Activated T-cell treated with anti-CD3 and anti-CD28 coated beads, Interleukin-2, amount 50 U/mL, for 4 hours (primary cell): ENCODE data around the gene LRRC37A. TPM values are rescaled to one million over a fixed set of nuclear protein-coding genes. Genes with fewer than 3 reads are reported as not detected.
"Not testable (repeated sequence)": the region's sequence is repeated elsewhere in the genome, so short reads cannot be mapped to it uniquely, and the experiment has no call there.

ENCODE experiments used
- ATAC-seq, 2 donors: fragments of 200-7000 bp; cut with Tn5 transposase; one replicate each; pipeline ENCODE4 v1.10.0; 2021
- DNase-seq: peaks from one replicate; pipeline ENCODE4 v3.0.0-alpha.2; 2020
- H3K27me3 Mint-ChIP-seq: one replicate; pipeline ENCODE4 v1.8.0; 2021; ENCODE audit warnings: low read depth, mixed read lengths
- H3K36me3 Mint-ChIP-seq: one replicate; pipeline ENCODE4 v1.8.0; 2022; ENCODE audit warnings: mixed read lengths; ENCODE audit not compliant: insufficient read depth
- H3K4me1 Mint-ChIP-seq: one replicate; pipeline ENCODE4 v1.8.0; 2021; ENCODE audit warnings: low read depth, mixed read lengths
- H3K4me3 Mint-ChIP-seq: one replicate; pipeline ENCODE4 v1.8.0; 2021; ENCODE audit warnings: mild to moderate bottlenecking, moderate library complexity, mixed read lengths
- H3K9me3 Mint-ChIP-seq: one replicate; pipeline ENCODE4 v1.8.0; 2021; ENCODE audit warnings: mixed read lengths
- total RNA-seq, 3 donors: library from RNA; stranded (reverse); gene quantifications; one replicate each; pipeline ENCODE4 v1.2.1, GENCODE V29; 2021

LRRC37A gene
- 1 to 10 TPM in 2 of 3 donors, under 1 TPM in 1; 0.29 to 1.7 (median 1.3) TPM for total RNA-seq

DNA sequence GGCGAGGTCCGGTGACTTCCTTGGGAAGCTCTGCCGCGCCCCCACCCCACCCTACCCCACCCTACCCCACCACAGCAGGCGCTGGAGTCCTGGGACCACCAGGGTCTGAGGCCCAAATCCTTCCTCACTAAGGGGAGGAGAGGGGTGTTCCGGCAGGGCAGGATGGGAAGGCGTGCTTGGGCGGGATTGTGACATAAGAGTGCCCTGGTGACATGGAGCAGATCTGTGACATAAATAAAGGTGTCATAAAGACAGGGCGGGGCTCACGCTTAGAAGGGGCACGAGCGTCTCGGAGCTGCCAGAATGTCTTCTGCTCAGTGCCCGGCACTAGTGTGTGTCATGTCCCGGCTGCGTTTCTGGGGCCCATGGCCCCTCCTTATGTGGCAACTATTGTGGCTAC lies at the start of gene LRRC37A:
TSS of gene LRRC37A (plus strand) at position 301 of the 400 bp plus-strand sequence. CDS start at position 304, 3 bp downstream.
- H3K4me3 Mint-ChIP-seq, ATAC-seq, H3K9me3 Mint-ChIP-seq, H3K27me3 Mint-ChIP-seq, H3K36me3 Mint-ChIP-seq, DNase-seq, H3K4me1 Mint-ChIP-seq: not testable (repeated sequence)

DNA sequence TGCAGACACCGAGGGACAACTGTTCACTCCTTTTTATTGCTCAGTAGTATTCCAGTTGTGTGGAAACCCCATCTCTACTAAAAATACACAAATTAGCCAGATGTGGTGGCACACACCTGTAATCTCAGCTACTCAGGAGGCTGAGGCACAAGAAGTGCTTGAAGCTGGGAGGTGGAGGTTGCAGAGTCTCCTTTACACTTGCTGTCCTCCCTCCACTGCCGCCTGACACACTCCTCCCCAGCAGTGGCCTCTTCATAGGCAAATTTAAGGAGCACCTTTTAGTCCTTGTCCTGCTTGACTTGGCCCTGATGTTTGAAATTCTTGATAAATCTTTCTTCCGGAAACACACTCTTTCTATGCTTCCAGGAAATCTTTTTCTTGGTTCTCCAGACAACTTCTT lies 45.8 kb upstream of the LRRC37A start:
- DNase-seq, ATAC-seq, H3K4me1 Mint-ChIP-seq, H3K27me3 Mint-ChIP-seq, H3K36me3 Mint-ChIP-seq, H3K4me3 Mint-ChIP-seq, H3K9me3 Mint-ChIP-seq: not testable (repeated sequence)

DNA sequence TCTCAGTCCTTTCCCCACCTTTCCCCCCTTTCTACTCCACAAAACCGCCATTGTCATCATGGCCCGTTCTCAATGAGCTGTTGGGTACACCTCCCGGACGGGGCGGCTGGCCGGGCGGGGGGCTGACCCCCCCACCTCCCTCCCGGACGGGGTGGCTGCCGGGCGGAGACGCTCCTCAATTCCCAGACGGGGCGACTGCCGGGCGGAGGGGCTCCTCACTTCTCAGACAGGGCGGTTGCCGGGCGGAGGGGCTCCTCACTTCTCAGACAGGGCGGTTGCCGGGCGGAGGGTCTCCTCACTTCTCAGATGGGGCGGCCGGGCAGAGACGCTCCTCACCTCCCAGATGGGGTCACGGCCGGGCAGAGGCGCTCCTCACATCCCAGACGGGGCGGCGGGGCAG lies 42.1 kb upstream of the LRRC37A start:
- DNase-seq, H3K4me3 Mint-ChIP-seq, H3K27me3 Mint-ChIP-seq, ATAC-seq, H3K9me3 Mint-ChIP-seq, H3K4me1 Mint-ChIP-seq, H3K36me3 Mint-ChIP-seq: not testable (repeated sequence)

DNA sequence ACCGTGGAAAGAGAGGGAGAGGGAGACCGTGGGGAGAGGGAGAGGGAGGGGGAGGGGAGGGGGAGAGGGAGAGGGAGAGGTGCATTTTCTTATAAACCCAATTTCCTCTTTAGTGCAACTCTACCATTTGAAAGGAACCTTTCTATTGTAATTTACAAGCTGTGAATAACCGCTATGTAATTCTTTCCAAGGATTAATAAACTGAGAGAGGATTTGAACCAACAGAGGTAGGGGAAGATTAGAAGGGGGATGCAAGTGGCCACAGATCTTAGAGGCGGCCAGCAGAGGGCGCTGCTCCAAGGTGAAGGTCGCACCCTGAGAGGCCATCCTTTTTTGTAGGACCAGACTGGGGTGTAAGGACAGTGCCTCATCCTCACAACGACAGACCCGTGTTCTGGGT lies 41.2 kb upstream of the LRRC37A start:
- H3K36me3 Mint-ChIP-seq, H3K4me1 Mint-ChIP-seq, H3K4me3 Mint-ChIP-seq, H3K27me3 Mint-ChIP-seq, H3K9me3 Mint-ChIP-seq: not testable (repeated sequence)
- peak; percentile 76 for DNase-seq
- ATAC-seq, result peak; percentile 92 to 96

DNA sequence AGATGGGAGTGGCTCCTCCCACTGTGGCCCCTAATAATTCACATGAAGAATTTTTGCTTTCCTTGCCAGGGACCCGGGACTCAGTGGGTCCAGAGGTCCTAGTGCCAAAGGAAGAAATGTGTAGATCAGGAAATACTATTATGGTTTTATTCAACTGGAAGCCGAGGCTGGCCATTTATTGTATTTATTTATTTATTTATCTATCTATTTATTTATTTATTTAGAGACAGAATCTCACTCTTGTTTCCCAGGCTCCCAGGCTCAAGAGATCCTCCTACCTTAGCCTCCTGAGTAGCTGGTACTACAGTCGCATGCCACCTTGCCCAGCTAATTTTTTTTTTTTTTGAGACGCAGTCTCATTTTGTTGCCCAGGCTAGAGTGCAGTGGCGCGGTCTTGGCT lies 40.7 kb upstream of the LRRC37A start:
- not testable (repeated sequence) for DNase-seq, H3K4me1 Mint-ChIP-seq, H3K4me3 Mint-ChIP-seq, ATAC-seq, H3K27me3 Mint-ChIP-seq, H3K9me3 Mint-ChIP-seq, H3K36me3 Mint-ChIP-seq

DNA sequence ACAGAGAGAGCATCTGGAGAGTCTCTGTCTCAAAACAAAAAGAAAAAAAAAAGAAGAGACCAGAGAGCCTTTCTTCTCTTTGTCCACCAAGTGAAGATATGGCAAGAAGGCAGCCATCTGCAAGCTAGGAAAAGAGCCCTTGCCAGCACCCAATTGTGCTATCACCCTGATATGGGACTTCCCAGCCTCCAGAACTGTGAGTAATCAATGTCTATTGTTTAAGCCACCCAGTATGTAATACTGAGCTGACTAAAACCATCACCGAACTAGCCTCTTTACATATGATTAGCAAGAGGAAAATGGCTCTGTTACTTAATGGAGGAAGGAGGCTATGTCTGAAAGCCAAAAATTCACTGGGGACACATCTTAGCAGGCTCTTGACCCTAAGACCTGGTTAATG lies 38.6 kb upstream of the LRRC37A start:
- H3K4me3 Mint-ChIP-seq, H3K9me3 Mint-ChIP-seq, ATAC-seq, DNase-seq, H3K4me1 Mint-ChIP-seq, H3K27me3 Mint-ChIP-seq, H3K36me3 Mint-ChIP-seq: not testable (repeated sequence)

DNA sequence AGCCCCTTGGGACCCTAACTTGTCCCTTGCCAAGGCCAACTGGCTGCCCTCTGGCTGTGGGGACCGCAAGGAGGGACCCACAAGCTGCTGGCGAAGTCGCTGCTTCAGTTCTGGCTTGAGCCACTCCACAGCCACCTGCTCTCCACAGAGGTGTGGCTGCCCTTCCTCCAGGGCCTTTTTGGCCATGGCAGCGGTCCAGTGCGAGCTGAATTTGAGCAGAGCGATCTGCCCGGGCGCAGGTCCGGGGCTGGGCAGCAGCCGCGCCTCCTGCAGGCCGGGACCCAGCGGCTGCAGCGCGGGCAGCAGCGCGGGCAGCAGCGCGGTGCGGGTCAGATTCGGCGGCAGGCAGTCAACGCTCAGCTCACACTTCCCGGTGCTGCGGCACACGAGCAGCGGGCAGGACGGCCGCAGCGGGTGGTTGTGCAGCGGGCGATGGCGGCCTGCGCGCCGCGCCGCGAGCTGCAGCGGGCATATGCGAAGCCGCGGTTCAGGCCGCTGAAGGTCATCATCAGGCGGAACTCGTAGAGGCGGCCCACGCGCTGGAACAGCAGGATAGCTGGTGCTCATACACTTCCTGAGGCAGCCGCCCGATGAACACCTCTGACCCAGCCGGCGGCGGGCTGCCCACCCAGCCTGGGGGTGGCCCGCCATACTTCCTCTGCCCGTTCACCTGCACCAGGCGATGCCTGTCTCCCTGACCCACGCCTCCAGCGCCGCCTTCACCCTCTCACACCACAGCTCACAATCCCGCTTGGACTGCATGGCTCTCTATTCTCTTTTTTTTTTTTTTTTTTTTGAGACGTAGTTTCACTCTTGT lies 34.9 kb upstream of the LRRC37A start:
- not testable (repeated sequence) for H3K27me3 Mint-ChIP-seq, H3K36me3 Mint-ChIP-seq, H3K9me3 Mint-ChIP-seq, DNase-seq
- peaks cover 17% of the 10 kb centered on the region for H3K4me1 Mint-ChIP-seq
- ATAC-seq, result peak; percentile 58 to 65
- peak overlapping the region; percentile 81 for H3K4me3 Mint-ChIP-seq

DNA sequence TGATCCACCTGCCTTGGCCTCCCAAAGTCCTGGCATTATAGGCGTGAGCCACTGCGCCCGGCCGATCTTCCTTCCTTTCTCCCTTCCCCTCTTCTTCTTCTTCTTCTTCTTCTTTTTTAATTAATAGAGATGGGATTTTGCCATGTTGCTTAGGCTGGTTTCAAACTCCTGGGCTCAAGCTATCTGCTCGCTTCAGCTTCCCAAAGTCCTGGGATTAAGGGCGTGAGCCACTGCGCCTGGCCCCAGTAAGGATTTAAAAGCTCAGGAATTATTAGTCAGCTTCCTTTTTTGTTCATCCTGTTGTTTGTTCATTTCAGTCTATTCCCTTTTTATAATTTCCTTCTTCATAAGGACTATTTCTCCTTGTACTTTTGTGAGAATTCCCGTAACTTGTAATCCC lies 32.7 kb upstream of the LRRC37A start:
- Mint-ChIP-seq H3K36me3 (no peaks in the 10 kb centered on the region), H3K9me3 (no peaks in the 10 kb centered on the region), H3K4me3 (no peak overlapping the region), H3K27me3 (no peaks in the 10 kb centered on the region), H3K4me1 (peaks cover 34% of the 10 kb centered on the region)
- DNase-seq (no peak), ATAC-seq (no peak)

DNA sequence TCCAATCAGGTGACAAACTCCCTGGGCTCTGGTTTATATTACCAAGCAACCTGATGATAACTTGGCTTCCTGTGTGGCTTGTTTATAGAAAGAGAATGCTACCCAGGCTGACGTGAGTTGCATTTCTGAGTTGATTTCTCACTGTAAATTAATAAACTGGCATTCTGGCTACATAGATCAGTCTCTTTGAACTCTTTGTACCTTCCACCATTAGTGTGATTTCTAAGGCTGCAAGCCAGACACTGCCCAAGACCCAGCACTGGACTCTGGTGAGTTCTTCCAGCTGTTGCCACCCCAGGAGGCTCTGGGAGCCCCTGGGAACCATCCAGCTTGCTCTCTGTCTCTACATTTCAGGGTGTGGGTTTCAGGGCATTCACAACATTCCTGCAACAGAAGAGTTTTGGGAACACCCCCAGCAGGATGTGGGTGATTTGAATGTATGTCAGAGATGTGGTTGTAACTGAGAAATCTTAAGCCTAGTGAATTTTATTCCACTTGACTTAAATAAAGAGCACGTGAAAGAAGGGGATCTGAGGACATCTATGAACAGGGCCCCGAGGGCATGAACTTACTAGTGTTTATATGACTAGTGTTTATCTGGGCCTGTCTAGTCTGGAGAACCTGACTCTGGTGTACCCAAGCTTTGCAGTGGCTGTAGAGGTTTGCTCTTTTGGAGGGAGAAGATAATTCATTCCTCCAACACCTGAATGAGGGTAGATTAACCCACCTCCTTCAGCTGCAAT lies 30.3 kb upstream of the LRRC37A start:
- H3K9me3 Mint-ChIP-seq, result no peaks in the 10 kb centered on the region
- H3K27me3 Mint-ChIP-seq, result no peaks in the 10 kb centered on the region
- no peak for DNase-seq
- peaks cover 40% of the 10 kb centered on the region for H3K4me1 Mint-ChIP-seq
- no peaks in the 10 kb centered on the region for H3K36me3 Mint-ChIP-seq
- H3K4me3 Mint-ChIP-seq, result peak overlapping the region; percentile 42
- peak in 1 of 2 donors; percentile 13 for ATAC-seq

DNA sequence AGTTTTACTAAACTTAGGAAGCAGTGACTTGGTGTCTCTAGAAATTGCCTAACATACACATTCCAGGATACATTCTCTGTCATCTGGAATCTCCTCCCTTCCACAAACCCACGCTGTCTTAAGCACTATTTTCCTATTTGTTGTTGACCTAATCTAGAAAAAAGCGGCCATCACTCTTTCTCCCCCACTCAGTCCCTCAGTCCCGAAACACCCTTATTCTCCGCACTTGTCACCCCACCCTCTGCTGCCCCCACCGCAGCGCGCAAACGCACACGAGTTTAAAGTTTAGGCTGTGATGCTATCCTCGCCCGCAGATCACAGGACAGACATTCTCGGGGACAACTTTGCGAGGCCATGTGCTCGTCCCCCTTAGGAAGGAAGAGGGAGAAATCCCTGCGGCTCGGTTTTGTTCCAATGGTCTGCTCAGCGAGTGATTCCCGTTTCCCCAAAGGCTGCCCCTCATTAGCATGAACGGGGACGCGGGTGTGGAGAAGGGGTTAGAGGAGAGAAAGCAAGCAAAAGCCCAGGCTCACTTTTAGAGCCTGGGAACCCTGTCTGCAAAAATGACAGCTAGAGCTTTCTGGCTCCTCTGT lies 28.8 kb upstream of the LRRC37A start:
- DNase-seq, H3K9me3 Mint-ChIP-seq, H3K36me3 Mint-ChIP-seq, H3K27me3 Mint-ChIP-seq: not testable (repeated sequence)
- H3K4me3 Mint-ChIP-seq, result peak overlapping the region; percentile 83
- H3K4me1 Mint-ChIP-seq, result peaks cover 34% of the 10 kb centered on the region
- peak in 1 of 2 donors; percentile 8 for ATAC-seq

DNA sequence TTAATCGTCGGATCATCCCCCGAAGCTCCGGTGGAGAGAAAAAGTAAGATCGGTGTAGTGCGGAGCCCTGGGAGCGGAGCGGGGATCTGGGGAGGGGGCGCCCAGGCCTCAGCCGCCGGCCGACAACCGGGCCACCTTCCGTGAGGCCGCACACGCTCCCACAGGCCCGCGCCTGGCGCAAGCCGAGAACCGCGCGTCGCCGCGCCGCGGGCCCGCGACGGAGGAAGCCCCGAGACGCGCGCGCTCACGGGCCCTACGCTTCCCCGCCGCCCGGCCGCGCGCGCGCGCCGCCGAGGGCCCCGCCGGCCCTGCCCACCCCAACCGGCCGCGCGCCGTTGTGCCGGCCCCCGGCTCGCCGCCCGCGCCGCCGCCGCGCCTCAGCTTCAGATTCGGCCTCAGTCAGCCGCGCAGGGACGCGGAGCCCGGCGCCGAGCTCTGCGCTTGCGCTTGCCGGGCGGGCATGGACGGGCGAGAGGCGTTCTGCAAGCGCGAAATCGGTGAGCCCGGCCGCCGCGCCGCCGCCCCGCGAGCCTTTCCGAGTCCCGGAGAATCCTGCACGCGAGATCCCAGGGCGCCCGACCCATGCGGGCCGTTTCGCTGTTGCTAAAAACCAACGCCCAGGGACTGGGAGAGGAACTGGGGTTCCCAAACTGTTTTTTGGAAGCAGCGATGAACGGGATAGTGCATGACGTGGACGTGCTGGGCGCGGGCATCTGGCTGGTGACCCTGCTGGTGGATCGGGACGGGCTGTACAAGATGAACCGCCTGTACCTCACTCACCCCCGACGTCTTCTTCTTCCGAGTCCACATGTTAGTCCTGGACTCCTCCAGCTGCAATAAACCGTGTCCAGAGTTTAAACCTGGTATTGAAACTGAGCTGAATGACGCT lies 28.0 kb upstream of the LRRC37A start:
- ATAC-seq (peak; percentile 92), DNase-seq (peak; percentile 75)
- Mint-ChIP-seq H3K4me3 (peak overlapping the region; percentile 87), H3K4me1 (peaks cover 34% of the 10 kb centered on the region), H3K36me3 (no peaks in the 10 kb centered on the region), H3K27me3 (no peaks in the 10 kb centered on the region), H3K9me3 (no peaks in the 10 kb centered on the region)

DNA sequence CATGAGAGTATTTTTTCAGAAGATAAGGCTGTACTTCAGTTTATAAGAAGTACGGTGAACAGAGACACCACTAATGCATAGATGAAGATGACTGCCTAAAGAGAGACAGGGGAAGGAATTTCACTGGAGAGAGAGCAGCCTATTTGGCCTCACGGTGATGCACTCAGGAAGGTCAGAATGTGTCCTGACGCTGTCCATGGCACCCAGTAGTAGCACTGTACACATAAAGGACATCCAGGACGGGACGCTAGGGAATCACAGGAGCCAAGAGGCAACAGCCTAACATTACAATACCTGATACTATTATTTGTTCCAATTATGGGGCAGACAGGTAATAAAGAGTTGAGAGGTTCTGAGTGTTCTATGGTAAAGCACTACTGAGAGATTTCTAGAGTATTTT lies 24.9 kb upstream of the LRRC37A start:
- Mint-ChIP-seq H3K4me1 (peaks cover 22% of the 10 kb centered on the region), H3K27me3 (no peaks in the 10 kb centered on the region), H3K9me3 (no peaks in the 10 kb centered on the region), H3K36me3 (no peaks in the 10 kb centered on the region), H3K4me3 (no peak overlapping the region)
- no peak for DNase-seq
- ATAC-seq, result no peak

DNA sequence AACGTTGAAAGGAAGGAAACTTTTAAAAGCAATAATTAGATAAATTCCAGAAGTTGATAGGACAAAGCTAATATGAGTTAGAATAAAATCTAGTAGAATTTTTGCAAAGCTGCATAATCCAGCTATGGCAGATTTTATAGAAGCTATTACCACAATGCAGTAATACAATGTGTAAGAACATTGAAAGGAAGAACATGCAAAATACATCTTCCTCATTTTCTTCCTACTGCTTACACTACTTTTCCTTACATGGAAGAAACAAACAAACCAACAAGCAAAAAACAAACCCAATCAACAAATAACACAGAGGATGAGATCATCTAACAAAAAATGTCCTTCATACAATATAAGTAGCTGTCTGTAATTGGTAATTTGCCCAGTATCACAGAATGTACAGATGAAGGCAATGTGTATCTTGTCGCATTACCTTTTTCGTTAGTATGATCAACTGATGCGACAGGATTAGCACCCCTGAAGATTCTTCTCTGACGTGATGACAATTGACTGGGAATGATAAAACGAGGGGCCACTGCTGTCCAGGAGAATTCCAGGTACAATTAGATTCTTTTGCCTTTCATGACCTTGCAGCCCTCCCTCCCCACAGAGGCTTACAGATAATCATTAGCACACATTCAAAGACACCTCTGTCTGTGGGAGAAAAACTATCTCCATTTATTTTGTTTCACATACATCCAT lies 21.2 kb upstream of the LRRC37A start:
- H3K36me3 Mint-ChIP-seq, result no peaks in the 10 kb centered on the region
- H3K4me1 Mint-ChIP-seq, result no peaks in the 10 kb centered on the region
- no peaks in the 10 kb centered on the region for H3K9me3 Mint-ChIP-seq
- no peak overlapping the region for H3K4me3 Mint-ChIP-seq
- no peak for DNase-seq
- ATAC-seq, result no peak
- no peaks in the 10 kb centered on the region for H3K27me3 Mint-ChIP-seq
